OCI-LY7 (cell line): ENCODE results near the gene CACNA1I.

Source experiments
- CTCF ChIP-seq: fragments of 200-600 bp; sonication (generic); conservative IDR thresholded peaks from 2 replicates; pipeline ENCODE4 v1.5.1; 2014; ENCODE audit warnings: mild to moderate bottlenecking, antibody characterized with exemption, low read length, moderate library complexity, mixed read lengths
- EZH2phosphoT487 ChIP-seq: fragments of 200-600 bp; sonication (generic); IDR thresholded peaks from 2 replicates; pipeline ENCODE4 v1.6.1; 2018; ENCODE audit warnings: low read depth, borderline replicate concordance, mild to moderate bottlenecking, mixed run types, antibody characterized with exemption, low read length, moderate library complexity, mixed read lengths

GRCh38 chr22:39707351-39707750, 136.8 kb downstream of the CACNA1I start:
- TF ChIP-seq CTCF (no peak), EZH2phosphoT487 (no peak)
